H1 (cell line): ENCODE data around the gene GPX8. TPM values are rescaled to one million over a fixed set of nuclear protein-coding genes. Genes with fewer than 3 reads are reported as not detected.

Source experiments
- CTCF ChIA-PET: fragments of 300-600 bp; sonication (Branson Sonifier 250); formaldehyde crosslinking; loops from one replicate; lab custom pipeline; 2021; ENCODE audit not compliant: partially characterized antibody; lab: Charles Lee
- POLR2A ChIA-PET: fragments of 300-600 bp; sonication (Branson Sonifier 250); formaldehyde crosslinking; loops from one replicate; lab custom pipeline; 2021; ENCODE audit warnings: inconsistent platforms; ENCODE audit not compliant: partially characterized antibody; lab: Charles Lee
- DNase-seq, 2 experiments: peaks; one replicate each; pipeline versions ENCODE4 v3.0.0 to v3.0.0-alpha.2; 2010 to 2022; ENCODE audit warnings: low spot score in 2 of 2, low read depth in 1 of 2, mixed read lengths in 1 of 2
- FAIRE-seq: peaks from 2 replicates; lab custom pipeline; 2011; peaks lifted over from hg19 to GRCh38; lab: Jason Lieb, UNC
- H2AFZ ChIP-seq: 2 replicates; pipeline ENCODE4 v1.8.1; 2012; ENCODE audit warnings: low read length, inconsistent platforms
- H2AK5ac ChIP-seq: 2 replicates; pipeline ENCODE4 v1.6.1; 2013; ENCODE audit warnings: low read depth, low read length
- H2BK120ac ChIP-seq: replicated peaks from 2 replicates; pipeline ENCODE3; 2013; ENCODE audit warnings: low read depth, low read length, inconsistent platforms
- H2BK12ac ChIP-seq: 2 replicates; pipeline ENCODE4 v1.6.1; 2013; ENCODE audit warnings: low read depth, low read length
- H2BK15ac ChIP-seq: 2 replicates; pipeline ENCODE4 v1.6.1; 2013; ENCODE audit warnings: low read length
- H2BK20ac ChIP-seq: 2 replicates; pipeline ENCODE4 v1.6.1; 2013; ENCODE audit warnings: low read length
- H2BK5ac ChIP-seq: 2 replicates; pipeline ENCODE4 v1.6.1; 2013; ENCODE audit warnings: low read depth, low read length
- H3K14ac ChIP-seq: 2 replicates; pipeline ENCODE4 v1.6.1; 2013; ENCODE audit warnings: inconsistent platforms; ENCODE audit not compliant: insufficient read length
- H3K18ac ChIP-seq: 2 replicates; pipeline ENCODE4 v1.6.1; 2013; ENCODE audit warnings: low read length; ENCODE audit errors: extremely low read depth
- H3K23ac ChIP-seq: 2 replicates; pipeline ENCODE4 v1.6.1; 2013; ENCODE audit warnings: inconsistent platforms; ENCODE audit not compliant: insufficient read length
- H3K23me2 ChIP-seq: 2 replicates; pipeline ENCODE4 v1.6.1; 2013; ENCODE audit warnings: low read depth, low read length
- H3K27ac ChIP-seq: 2 replicates; pipeline ENCODE4 v1.6.1; 2011; ENCODE audit warnings: low read depth, low read length, inconsistent platforms
- H3K27me3 ChIP-seq, 4 experiments: replicated peaks in 1 of 4; 1 replicate in 1 of 4; 2 replicates in 3 of 4; pipeline versions ENCODE4 v1.6.1 to v1.8.1; 2011 to 2013; ENCODE audit warnings: low read length in 3 of 4, mild to moderate bottlenecking in 3 of 4, inconsistent platforms in 2 of 4, mixed read lengths in 2 of 4, moderate library complexity in 1 of 4; ENCODE audit not compliant: control insufficient read depth in 3 of 4, insufficient read depth in 3 of 4; ENCODE audit errors: extremely low read depth in 1 of 4
- H3K36me3 ChIP-seq, 4 experiments: 2 replicates each; pipeline versions ENCODE4 v1.6.1 to v1.8.1; 2011 to 2013; ENCODE audit warnings: mild to moderate bottlenecking in 4 of 4, low read length in 3 of 4, moderate library complexity in 2 of 4, control low read depth in 1 of 4, inconsistent platforms in 1 of 4; ENCODE audit not compliant: insufficient read depth in 4 of 4, control insufficient read depth in 2 of 4
- H3K4ac ChIP-seq: replicated peaks from 2 replicates; pipeline ENCODE3; 2013; ENCODE audit warnings: low read length, low read depth, mixed read lengths, inconsistent platforms; ENCODE audit not compliant: insufficient read length
- H3K4me1 ChIP-seq, 4 experiments: replicated peaks in 1 of 4; 1 replicate in 1 of 4; 2 replicates in 3 of 4; pipeline versions ENCODE4 v1.6.1 to v1.8.1; 2011 to 2013; ENCODE audit warnings: low read length in 3 of 4, inconsistent platforms in 2 of 4, mixed read lengths in 1 of 4; ENCODE audit not compliant: insufficient read depth in 4 of 4, control insufficient read depth in 3 of 4
- H3K4me2 ChIP-seq, 2 experiments: 2 replicates each; pipeline versions ENCODE4 v1.6.1 to v1.8.1; 2011 to 2013; ENCODE audit warnings: low read depth in 2 of 2, low read length in 2 of 2, control low read depth in 1 of 2, inconsistent platforms in 1 of 2, mild to moderate bottlenecking in 1 of 2; ENCODE audit not compliant: insufficient read depth in 1 of 2
- H3K4me3 ChIP-seq, 4 experiments: fragments of 200-600, 300-600 bp in 1 of 4; sonication (generic), shearing (Covaris generic), sonication (Bioruptor Twin) in 1 of 4; 2 replicates each; pipeline versions ENCODE4 v1.5.1 to v1.8.1; 2011 to 2016; ENCODE audit warnings: low read length in 4 of 4, low read depth in 3 of 4, control low read depth in 2 of 4, inconsistent platforms in 2 of 4, mild to moderate bottlenecking in 2 of 4, mixed read lengths in 1 of 4, moderate library complexity in 1 of 4; ENCODE audit not compliant: insufficient read depth in 2 of 4; ENCODE audit errors: extremely low read depth in 1 of 4
- H3K56ac ChIP-seq: replicated peaks from 2 replicates; pipeline ENCODE3; 2013; ENCODE audit warnings: low read depth, mild to moderate bottlenecking, mixed read lengths, low read length, inconsistent platforms; ENCODE audit not compliant: insufficient read length
- H3K79me1 ChIP-seq: 2 replicates; pipeline ENCODE4 v1.6.1; 2013; ENCODE audit warnings: low read depth, low read length, control low read depth
- H3K79me2 ChIP-seq, 2 experiments: 2 replicates each; pipeline versions ENCODE4 v1.6.1 to v1.8.1; 2012 to 2013; ENCODE audit warnings: low read length in 2 of 2, mild to moderate bottlenecking in 2 of 2, inconsistent platforms in 1 of 2; ENCODE audit not compliant: insufficient read depth in 2 of 2, control insufficient read depth in 1 of 2
- H3K9ac ChIP-seq, 4 experiments: replicated peaks in 1 of 4; 1 replicate in 1 of 4; 2 replicates in 3 of 4; pipeline versions ENCODE4 v1.6.1 to v1.8.1; 2011 to 2013; ENCODE audit warnings: low read depth in 3 of 4, low read length in 3 of 4, control low read depth in 2 of 4, mild to moderate bottlenecking in 2 of 4, moderate library complexity in 2 of 4, inconsistent platforms in 1 of 4; ENCODE audit errors: extremely low read depth in 1 of 4
- H3K9me3 ChIP-seq, 2 experiments: 2 replicates each; pipeline versions ENCODE4 v1.6.1 to v1.8.1; 2012 to 2013; ENCODE audit warnings: mild to moderate bottlenecking in 2 of 2, moderate library complexity in 2 of 2, control low read depth in 1 of 2, inconsistent platforms in 1 of 2, low read depth in 1 of 2, low read length in 1 of 2, mixed read lengths in 1 of 2; ENCODE audit not compliant: insufficient read depth in 2 of 2
- H4K20me1 ChIP-seq, 2 experiments: replicated peaks in 1 of 2; 2 replicates each; pipeline versions ENCODE3 to v1.8.1; 2011 to 2013; ENCODE audit warnings: inconsistent platforms in 2 of 2, low read length in 2 of 2, mild to moderate bottlenecking in 1 of 2; ENCODE audit not compliant: insufficient read depth in 2 of 2, control insufficient read depth in 1 of 2
- H4K5ac ChIP-seq: 2 replicates; pipeline ENCODE4 v1.6.1; 2013; ENCODE audit warnings: low read length, low read depth, mixed read lengths, inconsistent platforms; ENCODE audit not compliant: insufficient read length
- H4K8ac ChIP-seq: 2 replicates; pipeline ENCODE4 v1.8.0; 2013; ENCODE audit warnings: mild to moderate bottlenecking, moderate library complexity, low read length, inconsistent platforms; ENCODE audit not compliant: insufficient read depth; ENCODE audit errors: extremely low read depth
- H4K91ac ChIP-seq: replicated peaks from 2 replicates; pipeline ENCODE3; 2013; ENCODE audit warnings: low read length, mixed read lengths, inconsistent platforms; ENCODE audit not compliant: insufficient read length
- ASH2L ChIP-seq: fragments of 200-600, 300-600 bp; sonication (generic); IDR thresholded peaks from one replicate; pipeline ENCODE4 v1.7.1; 2017; ENCODE audit warnings: low read length
- CBX5 ChIP-seq: fragments of 300-800, 300-1000 bp; sonication (generic); IDR thresholded peaks from 2 replicates; pipeline ENCODE4 v1.7.1; 2016; ENCODE audit warnings: antibody characterized with exemption, low read length, low read depth
- KDM4A ChIP-seq: IDR thresholded peaks from one replicate; pipeline ENCODE4 v1.7.1; 2012; ENCODE audit warnings: low read depth, mild to moderate bottlenecking, moderate library complexity, low read length, inconsistent platforms; ENCODE audit not compliant: severe bottlenecking
- MAX ChIP-seq: IDR thresholded peaks from 2 replicates; pipeline ENCODE4 v1.6.1; 2012; ENCODE audit warnings: inconsistent platforms
- NANOG ChIP-seq: IDR thresholded peaks from 2 replicates; pipeline ENCODE4 v1.6.1; 2011; ENCODE audit warnings: low read length, low read depth, mild to moderate bottlenecking, inconsistent platforms; ENCODE audit not compliant: insufficient read depth, poor library complexity, severe bottlenecking
- SIN3A ChIP-seq, 2 experiments: IDR thresholded peaks in 1 of 2; conservative IDR thresholded peaks in 1 of 2; 2 replicates each; pipeline ENCODE4 v1.6.1; 2011 to 2012; ENCODE audit warnings: low read length in 2 of 2, improper control_type of control experiment in 1 of 2, low read depth in 1 of 2, mild to moderate bottlenecking in 1 of 2
- SP1 ChIP-seq: IDR thresholded peaks from 2 replicates; pipeline ENCODE4 v1.6.1; 2011; ENCODE audit warnings: low read depth, low read length
- SP4 ChIP-seq: IDR thresholded peaks from 2 replicates; pipeline ENCODE4 v1.6.1; 2012; ENCODE audit warnings: low read length, inconsistent platforms
- SUZ12 ChIP-seq: fragments of 200-600 bp; sonication (generic); IDR thresholded peaks from 2 replicates; pipeline ENCODE4 v1.6.1; 2012; ENCODE audit warnings: mild to moderate bottlenecking, inconsistent platforms, low read length, moderate library complexity, mixed read lengths
- WGBS, 2 experiments: shearing (Covaris generic) in 1 of 2; methylation state at CpG; one replicate each; pipeline versions ENCODE4 v1.1.6 to v1.1.7; 2013 to 2015; ENCODE audit warnings: low lambda C conversion rate in 2 of 2, mixed read lengths in 2 of 2, inconsistent platforms in 1 of 2, low coverage in 1 of 2, missing lambda C conversion rate in 1 of 2; ENCODE audit not compliant: insufficient replicate concordance in 2 of 2, insufficient coverage in 1 of 2, insufficient read length in 1 of 2; ENCODE audit errors: extremely low coverage in 1 of 2, missing lambda C conversion rate in 1 of 2; 5-methylcytosine and 5-hydroxymethylcytosine counted together
- polyA plus RNA-seq, 7 experiments: library from polyadenylated mRNA; depleted of rRNA in 3 of 7; stranded (reverse) in 5 of 7; unstranded in 2 of 7; fragments of >200 nt in 5 of 7; fragments of 200-250 nt in 2 of 7; gene quantifications; 1 replicate in 5 of 7; 2 replicates in 1 of 7; 4 replicates in 1 of 7; pipeline versions ENCODE4 v1.2.1 to v1.2.3, GENCODE V29; 2011 to 2013; ENCODE audit warnings: missing spikeins in 2 of 7, mixed read lengths in 2 of 7
- total RNA-seq: library from RNA; stranded (reverse); fragmentation: NEBNext Ultra II Directional; extraction: Animal tissue kit (Norgen Biotek cat#: 25700); gene quantifications from 2 replicates; pipeline ENCODE4 v1.2.1, GENCODE V29; 2021
- TF ChIP-seq, protein P1 (sequence below): IDR thresholded peaks from 2 replicates; pipeline ENCODE4 v1.6.1; 2012; ENCODE audit warnings: inconsistent platforms

Gene GPX8
- total and polyA plus RNA-seq, 2 of the 8 experiments (the other 6 are each of a cell fraction or from before 2014, with no cell fraction given): 19.5 to 60.4 TPM

DNA sequence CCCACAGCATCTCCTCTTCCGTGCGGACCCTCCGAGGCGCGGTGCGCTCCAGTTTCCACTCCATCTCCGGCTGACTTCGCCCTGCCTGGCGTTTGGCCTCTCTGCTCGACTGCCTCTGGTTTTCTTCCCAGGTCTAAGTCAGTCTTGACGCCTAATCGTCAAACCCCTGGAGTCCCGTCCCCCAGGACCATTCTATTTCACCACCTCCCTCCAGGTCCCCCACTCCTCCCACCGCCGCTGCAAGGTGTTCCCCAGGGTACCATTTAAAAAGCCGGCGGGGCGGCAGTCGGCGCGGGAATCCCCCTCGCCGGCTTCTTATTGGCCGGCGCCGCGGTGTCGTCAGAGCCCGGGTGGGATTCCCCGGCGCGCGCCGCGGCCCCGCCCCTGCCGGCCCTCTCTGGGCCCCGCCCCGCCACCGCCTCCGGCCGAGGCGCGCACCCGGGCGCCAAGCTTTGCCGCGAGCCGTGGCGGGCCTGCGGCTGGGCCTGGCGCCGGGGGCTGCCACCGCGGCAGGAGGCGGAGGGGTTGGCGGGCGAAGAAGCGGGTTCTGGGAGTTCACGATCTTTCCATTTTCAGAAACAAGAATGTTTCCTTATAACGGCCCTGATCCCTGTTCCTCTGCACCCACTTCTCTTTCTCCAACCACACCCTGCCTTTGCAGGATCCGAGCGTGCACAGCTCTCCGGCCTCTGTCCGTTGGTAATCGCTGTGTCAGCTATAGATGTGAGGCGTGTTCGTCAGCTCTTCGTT lies 13.1 kb downstream of the GPX8 start, which contains the start of gene CDC20B:
Gene CDC20B, minus strand, starts transcription at position 241 of the 750 bp plus-strand sequence. Its CDS starts 177 bp downstream, at position 64.
- Histone ChIP-seq H3K27ac (no peak within 1 kb of the TSS), H3K56ac (no peak within 1 kb of the TSS), H2BK20ac (no peak within 1 kb of the TSS), H3K4me2 (peak within 1 kb of the TSS; percentile 88 to 94), H3K79me2 (no peaks in the 10 kb centered on the region), H3K9ac (no peak within 1 kb of the TSS), H3K23me2 (peaks cover 11% of the 10 kb centered on the region), H3K23ac (no peak within 1 kb of the TSS), H2BK15ac (no peak within 1 kb of the TSS), H2BK120ac (no peak within 1 kb of the TSS), H4K8ac (no peak within 1 kb of the TSS), H2AK5ac (no peak within 1 kb of the TSS), H4K91ac (no peak within 1 kb of the TSS), H3K27me3 (peaks cover 26 to 55% (median 44%) of the 10 kb centered on the region in 4 experiments), H3K36me3 (no peaks in the 10 kb centered on the region), H2BK5ac (no peak within 1 kb of the TSS), H2AFZ (0 out of 2 replicates have a peak within 1 kb of the TSS, but pooled peaks have one; percentile 34), H3K79me1 (no peaks in the 10 kb centered on the region), H3K4me1 (peaks cover 0 to 8% (median 5%) of the 10 kb centered on the region in 4 experiments; a peak in 4 of 7 replicates), H4K5ac (no peak within 1 kb of the TSS), H4K20me1 (peaks cover 5 to 9% of the 10 kb centered on the region in 2 experiments), H3K14ac (no peak within 1 kb of the TSS), H3K18ac (no peak within 1 kb of the TSS), H3K4ac (no peak within 1 kb of the TSS), H3K4me3 (peak within 1 kb of the TSS; percentile 47 to 58 (median 56)), H3K9me3 (no peaks in the 10 kb centered on the region), H2BK12ac (no peak within 1 kb of the TSS)
- FAIRE-seq (no peak), DNase-seq (peak in 1 of 2 experiments; percentile 86)
- WGBS, 2 experiments: 1% methylated on average over 44 of the region's 69 CpGs; no CpG with 5 or more reads in 1 of the 2 experiments
- POLR2A ChIA-PET: interaction anchor here (0.7 to 0.9 kb wide), 2 partner anchors 12 to 50 kb away, joined by 3 to 4 read pairs; no protein-coding TSS in a partner anchor
- CTCF ChIA-PET: interaction anchor here (0.7 to 9.0 kb wide), 7 partner anchors 11 to 94 kb away, joined by 3 to 143 read pairs (median 4); partner anchors contain the start of genes CCNO and MCIDAS
- TF ChIP-seq KDM4A (peak; percentile 32), MAX (0 out of 2 replicates have a peak, but pooled peaks have one; percentile 3), CBX5 (no peak), NANOG (peak; percentile 10), SP4 (0 out of 2 replicates have a peak, but pooled peaks have one; percentile 29), SIN3A (conservative IDR thresholded peaks at IDR 0.05 in 1 of 2, IDR thresholded peaks at IDR 0.05 in 1 of 2; ENCODE audit: low read depth in 1 of 2, low read length in 2 of 2) (0 out of 4 replicates have a peak, but pooled peaks of 1 of the 2 experiments have one; percentile 23), SUZ12 (peak; percentile 67; the same call in 1 of the 2 replicates), ASH2L (peak; percentile 26), SP1 (no peak)
- TF ChIP-seq, protein P1, sequence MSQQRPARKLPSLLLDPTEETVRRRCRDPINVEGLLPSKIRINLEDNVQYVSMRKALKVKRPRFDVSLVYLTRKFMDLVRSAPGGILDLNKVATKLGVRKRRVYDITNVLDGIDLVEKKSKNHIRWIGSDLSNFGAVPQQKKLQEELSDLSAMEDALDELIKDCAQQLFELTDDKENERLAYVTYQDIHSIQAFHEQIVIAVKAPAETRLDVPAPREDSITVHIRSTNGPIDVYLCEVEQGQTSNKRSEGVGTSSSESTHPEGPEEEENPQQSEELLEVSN: peak; percentile 84
